B cell (primary cell): ENCODE data around the gene TFE3. TPM values are rescaled to one million over a fixed set of nuclear protein-coding genes. Genes with fewer than 3 reads are reported as not detected.

Experiments
- ATAC-seq: fragments of 200-7000 bp; cut with Tn5 transposase; one replicate; pipeline ENCODE4 v1.10.0; 2021; ENCODE audit warnings: low read depth, mild to moderate bottlenecking, moderate number of reproducible peaks, moderate library complexity
- CTCF ChIA-PET: fragments of 350-600 bp; sonication (Branson Sonifier 250); formaldehyde crosslinking; loops from one replicate; lab custom pipeline; 2021; ENCODE audit warnings: antibody characterized with exemption, inconsistent platforms; lab: Charles Lee
- POLR2A ChIA-PET: fragments of 350-600 bp; sonication (Branson Sonifier 250); formaldehyde crosslinking; loops from one replicate; lab custom pipeline; 2021; ENCODE audit warnings: antibody characterized with exemption; lab: Charles Lee
- DNase-seq: peaks from one replicate; pipeline ENCODE4 v3.0.0; 2013
- H2AFZ ChIP-seq: 2 replicates; pipeline ENCODE4 v1.6.1; 2012; ENCODE audit warnings: mild to moderate bottlenecking, low read depth, low read length; ENCODE audit not compliant: insufficient read depth, poor library complexity, severe bottlenecking
- H3K27ac ChIP-seq, 2 donors: 1 replicate in 1 of 2; 2 replicates in 1 of 2; pipeline ENCODE4 v1.5.1; 2012 to 2013; ENCODE audit warnings: low read length in 2 of 2, mild to moderate bottlenecking in 2 of 2, moderate library complexity in 1 of 2
- H3K27me3 ChIP-seq, 4 experiments: fragments of 200-600 bp in 1 of 4; sonication (generic) in 1 of 4; replicated peaks in 1 of 4; 1 replicate in 2 of 4; 2 replicates in 2 of 4; pipeline versions ENCODE4 v1.6.1 to v1.7.0; 2013 to 2016; ENCODE audit warnings: low read length in 3 of 4, mild to moderate bottlenecking in 2 of 4, mixed read lengths in 1 of 4, moderate library complexity in 1 of 4; ENCODE audit not compliant: insufficient read depth in 4 of 4, control insufficient read depth in 3 of 4; ENCODE audit errors: control extremely low read depth in 1 of 4
- H3K36me3 ChIP-seq, 2 experiments: replicated peaks in 1 of 2; 1 replicate in 1 of 2; 2 replicates in 1 of 2; pipeline versions ENCODE4 v1.6.1 to v1.7.1; 2013; ENCODE audit warnings: low read length in 1 of 2; ENCODE audit not compliant: insufficient read depth in 2 of 2, control insufficient read depth in 1 of 2; ENCODE audit errors: control extremely low read depth in 1 of 2, extremely low read depth in 1 of 2
- H3K4me1 ChIP-seq, 2 donors: fragments of 200-600 bp in 1 of 2; sonication (generic) in 1 of 2; 1 replicate in 1 of 2; 2 replicates in 1 of 2; pipeline versions ENCODE4 v1.5.1 to v1.6.1; 2013 to 2017; ENCODE audit warnings: low read length in 2 of 2; ENCODE audit not compliant: control insufficient read depth in 2 of 2, insufficient read depth in 2 of 2
- H3K4me2 ChIP-seq: replicated peaks from 2 replicates; pipeline ENCODE3; 2012; ENCODE audit warnings: mild to moderate bottlenecking, low read depth, low read length; ENCODE audit not compliant: poor library complexity, severe bottlenecking
- H3K4me3 ChIP-seq, 5 experiments: fragments of 200-600 bp in 1 of 5; sonication (generic) in 1 of 5; 1 replicate in 3 of 5; 2 replicates in 2 of 5; pipeline versions ENCODE4 v1.5.1 to v1.7.0; 2011 to 2016; ENCODE audit warnings: low read length in 4 of 5, mild to moderate bottlenecking in 4 of 5, low read depth in 2 of 5, control low read depth in 1 of 5, moderate library complexity in 1 of 5; ENCODE audit not compliant: insufficient read depth in 1 of 5; ENCODE audit errors: control extremely low read depth in 1 of 5, extremely low read depth in 1 of 5
- H3K79me2 ChIP-seq: fragments of 200-600 bp; sonication (generic); one replicate; pipeline ENCODE4 v1.6.0; 2016; ENCODE audit warnings: low read length; ENCODE audit not compliant: control insufficient read depth, insufficient read depth
- H3K9ac ChIP-seq: fragments of 200-600 bp; sonication (generic); 2 replicates; pipeline ENCODE4 v1.6.1; 2017; ENCODE audit warnings: mild to moderate bottlenecking, low read length, moderate library complexity
- H3K9me3 ChIP-seq, 3 donors: one replicate each; pipeline versions ENCODE4 v1.6.1 to v1.7.1; 2013; ENCODE audit warnings: low read length in 2 of 3; ENCODE audit not compliant: control insufficient read depth in 2 of 3, insufficient read depth in 1 of 3; ENCODE audit errors: control extremely low read depth in 1 of 3
- H4K20me1 ChIP-seq: 2 replicates; pipeline ENCODE4 v1.6.0; 2012; ENCODE audit warnings: mild to moderate bottlenecking, low read length; ENCODE audit not compliant: insufficient read depth, control insufficient read depth, poor library complexity, severe bottlenecking
- H3K27ac Mint-ChIP-seq: one replicate; pipeline ENCODE4 v1.8.0; 2021; ENCODE audit warnings: mixed read lengths
- H3K27me3 Mint-ChIP-seq: one replicate; pipeline ENCODE4 v1.8.0; 2021; ENCODE audit warnings: mixed read lengths
- H3K4me1 Mint-ChIP-seq: one replicate; pipeline ENCODE4 v1.8.0; 2021; ENCODE audit warnings: mixed read lengths
- H3K4me3 Mint-ChIP-seq: one replicate; pipeline ENCODE4 v1.8.0; 2021; ENCODE audit warnings: mixed read lengths
- H3K9me3 Mint-ChIP-seq: one replicate; pipeline ENCODE4 v1.8.0; 2022; ENCODE audit warnings: mixed read lengths; ENCODE audit not compliant: insufficient read depth
- EZH2 ChIP-seq: IDR thresholded peaks from 2 replicates; pipeline ENCODE4 v1.6.1; 2012; ENCODE audit warnings: borderline replicate concordance, low read depth, mild to moderate bottlenecking, moderate library complexity, low read length; ENCODE audit not compliant: insufficient read depth, poor library complexity, severe bottlenecking
- WGBS: methylation state at CpG from one replicate; pipeline ENCODE4 v1.1.5; 2013; ENCODE audit warnings: missing lambda C conversion rate; ENCODE audit not compliant: insufficient coverage; 5-methylcytosine and 5-hydroxymethylcytosine counted together
- intact Hi-C: fragments of 100-400 bp; cut with micrococcal nuclease; formaldehyde crosslinking; loops from one replicate; pipeline ENCODE4 v1.10.0; 2022
- polyA plus RNA-seq: library from polyadenylated mRNA; depleted of rRNA; stranded (reverse); fragments of >200 nt; gene quantifications from 2 replicates; pipeline ENCODE4 v1.2.3, GENCODE V29; 2012
- total RNA-seq, 2 donors: library from RNA; stranded (reverse); fragments of 120-200 nt in 1 of 2; gene quantifications; 1 replicate in 1 of 2; 2 replicates in 1 of 2; pipeline versions ENCODE4 v1.2.3 to v1.2.4, GENCODE V29; 2013 to 2022
- TF ChIP-seq, protein P1 (sequence below): fragments of 200-600 bp; IDR thresholded peaks from one replicate; pipeline ENCODE4 v1.8.0; 2022; ENCODE audit warnings: antibody characterized with exemption, mild to moderate bottlenecking

Gene TFE3
- total and polyA plus RNA-seq, 2 donors (not counting 1 experiment from before 2014, with no cell fraction given): 21.0 to 38.9 TPM

DNA sequence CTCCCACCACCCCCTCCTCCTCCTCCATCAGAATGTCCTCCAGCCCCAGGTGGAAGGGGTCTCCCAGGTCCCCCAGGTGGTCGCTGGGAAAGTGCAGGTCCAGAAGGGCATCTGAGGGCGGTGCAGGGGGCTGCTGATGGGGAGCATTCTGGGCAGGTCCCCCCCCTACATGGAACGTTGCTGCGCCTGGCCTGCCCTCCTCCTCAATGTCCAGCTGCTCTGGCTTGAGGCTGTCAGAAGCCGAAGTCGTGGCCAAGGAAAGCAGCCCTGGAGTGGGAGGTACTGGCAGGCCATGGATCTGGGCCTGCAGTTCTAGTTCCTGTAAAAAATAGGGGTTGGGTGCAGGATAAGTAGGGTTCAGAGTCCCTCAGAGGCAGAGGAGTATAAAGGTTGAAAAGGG is 12.9 kb downstream of the TFE3 start:
- Histone ChIP-seq H4K20me1 (no peaks in the 10 kb centered on the region), H3K4me2 (no peak overlapping the region), H3K27ac (no peak overlapping the region), H3K4me1 (peaks cover 0 to 6% of the 10 kb centered on the region in 2 donors), H3K79me2 (no peaks in the 10 kb centered on the region), H3K9ac (no peak overlapping the region), H3K36me3 (peaks cover 3 to 10% of the 10 kb centered on the region in 2 experiments), H3K9me3 (no peaks in the 10 kb centered on the region), H3K27me3 (no peaks in the 10 kb centered on the region), H2AFZ (no peak overlapping the region), H3K4me3 (no peak overlapping the region)
- TF ChIP-seq EZH2: no peak
- TF ChIP-seq, protein P1, sequence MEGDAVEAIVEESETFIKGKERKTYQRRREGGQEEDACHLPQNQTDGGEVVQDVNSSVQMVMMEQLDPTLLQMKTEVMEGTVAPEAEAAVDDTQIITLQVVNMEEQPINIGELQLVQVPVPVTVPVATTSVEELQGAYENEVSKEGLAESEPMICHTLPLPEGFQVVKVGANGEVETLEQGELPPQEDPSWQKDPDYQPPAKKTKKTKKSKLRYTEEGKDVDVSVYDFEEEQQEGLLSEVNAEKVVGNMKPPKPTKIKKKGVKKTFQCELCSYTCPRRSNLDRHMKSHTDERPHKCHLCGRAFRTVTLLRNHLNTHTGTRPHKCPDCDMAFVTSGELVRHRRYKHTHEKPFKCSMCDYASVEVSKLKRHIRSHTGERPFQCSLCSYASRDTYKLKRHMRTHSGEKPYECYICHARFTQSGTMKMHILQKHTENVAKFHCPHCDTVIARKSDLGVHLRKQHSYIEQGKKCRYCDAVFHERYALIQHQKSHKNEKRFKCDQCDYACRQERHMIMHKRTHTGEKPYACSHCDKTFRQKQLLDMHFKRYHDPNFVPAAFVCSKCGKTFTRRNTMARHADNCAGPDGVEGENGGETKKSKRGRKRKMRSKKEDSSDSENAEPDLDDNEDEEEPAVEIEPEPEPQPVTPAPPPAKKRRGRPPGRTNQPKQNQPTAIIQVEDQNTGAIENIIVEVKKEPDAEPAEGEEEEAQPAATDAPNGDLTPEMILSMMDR: no peak
- Mint-ChIP-seq H3K4me3 (no peak overlapping the region), H3K9me3 (no peaks in the 10 kb centered on the region), H3K27me3 (no peaks in the 10 kb centered on the region), H3K4me1 (peaks cover 7% of the 10 kb centered on the region), H3K27ac (no peak overlapping the region)
- ChIA-PET CTCF (no interaction called here), POLR2A (no interaction called here)
- intact Hi-C loops: no loop called here
- ATAC-seq (no peak), DNase-seq (no peak)
- 100% methylated on average over 2 of the region's 6 CpGs for WGBS

DNA sequence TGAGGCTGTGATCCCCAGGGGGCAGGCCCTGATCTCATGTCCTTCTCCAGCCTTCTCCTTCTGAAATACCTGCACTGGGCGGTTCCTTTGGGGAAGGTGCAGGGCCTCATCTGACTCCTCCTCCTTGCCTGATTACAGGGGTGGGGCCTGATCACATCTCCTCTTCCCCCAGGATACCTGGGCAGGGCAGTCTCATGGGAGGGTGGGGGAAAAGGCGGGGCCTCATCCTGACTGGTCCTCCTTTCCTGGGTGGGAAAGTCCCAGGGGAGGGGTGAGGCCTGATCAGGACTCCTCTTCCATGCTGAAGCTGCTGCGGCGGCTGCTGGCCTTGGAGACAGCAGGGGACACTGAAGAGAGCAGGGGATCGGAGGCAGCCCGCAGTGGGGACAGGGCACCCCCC is 13.3 kb downstream of the TFE3 start:
- intact Hi-C loops: no loop called here
- CTCF ChIA-PET: no interaction called here
- no peak overlapping the region for H2AFZ ChIP-seq
- peaks cover 7% of the 10 kb centered on the region for H3K4me1 Mint-ChIP-seq
- TF ChIP-seq, protein P1: no peak
- no peak for TF ChIP-seq EZH2
- H3K36me3 ChIP-seq: peaks cover 3 to 10% of the 10 kb centered on the region in 2 experiments
- H3K9me3 Mint-ChIP-seq: no peaks in the 10 kb centered on the region
- peaks cover 0 to 6% of the 10 kb centered on the region in 2 donors for H3K4me1 ChIP-seq
- H3K79me2 ChIP-seq: no peaks in the 10 kb centered on the region
- no peak overlapping the region for H3K4me2 ChIP-seq
- no CpG with 5 or more reads among the region's 6 CpGs for WGBS
- H3K27me3 ChIP-seq: no peaks in the 10 kb centered on the region
- H3K9ac ChIP-seq: no peak overlapping the region
- no peak for DNase-seq
- no peaks in the 10 kb centered on the region for H3K9me3 ChIP-seq
- no peak overlapping the region for H3K27ac Mint-ChIP-seq
- no peak overlapping the region for H3K4me3 ChIP-seq
- no peaks in the 10 kb centered on the region for H3K27me3 Mint-ChIP-seq
- ATAC-seq: no peak
- H3K27ac ChIP-seq: no peak overlapping the region
- POLR2A ChIA-PET: no interaction called here
- no peaks in the 10 kb centered on the region for H4K20me1 ChIP-seq
- no peak overlapping the region for H3K4me3 Mint-ChIP-seq
